HG02642 (cell line): ENCODE results near the gene LYAR.
"Not testable (repeated sequence)": the region's sequence is repeated elsewhere in the genome, so short reads cannot be mapped to it uniquely, and the experiment has no call there.

Experiments
- ATAC-seq: cut with Tn5 transposase; IDR thresholded peaks from one replicate; pipeline ENCODE4 v1.9.1; 2021; ENCODE audit warnings: mild to moderate bottlenecking; ENCODE audit not compliant: unreplicated experiment, poor library complexity

The LYAR gene

GRCh38 chr4:4269331-4269731 lies 20.6 kb downstream of the LYAR start:
- no peak for ATAC-seq

GRCh38 chr4:4268776-4269175 lies 21.2 kb downstream of the LYAR start:
- no peak for ATAC-seq

- no peak for ATAC-seq
These were observed 22.0 kb downstream of the LYAR start for GRCh38 chr4:4267981-4268380.

- no peak for ATAC-seq
These were observed 29.7 kb downstream of the LYAR start for GRCh38 chr4:4260185-4260751.

- no peak for ATAC-seq
These were observed 30.4 kb downstream of the LYAR start for GRCh38 chr4:4259484-4260100.

- ATAC-seq = not testable (repeated sequence)
These were observed 32.2 kb downstream of the LYAR start for GRCh38 chr4:4257705-4258104.

GRCh38 chr4:4256799-4257198 lies 33.2 kb downstream of the LYAR start:
- no peak for ATAC-seq

- ATAC-seq = no peak
These were observed 35.3 kb downstream of the LYAR start for GRCh38 chr4:4254666-4255065.

- no peak for ATAC-seq
These were observed 35.8 kb downstream of the LYAR start for GRCh38 chr4:4254199-4254598.

GRCh38 chr4:4249866-4250265 lies 40.1 kb downstream of the LYAR start:
- no peak for ATAC-seq

- not testable (repeated sequence) for ATAC-seq
These were observed 40.6 kb downstream of the LYAR start for GRCh38 chr4:4249342-4249741.

GRCh38 chr4:4248885-4249203 lies 41.1 kb downstream of the LYAR start:
- ATAC-seq = no peak

GRCh38 chr4:4248029-4248884 lies 41.7 kb downstream of the LYAR start, which contains the start of gene TMEM128:
TSS of gene TMEM128 (minus strand) at chr4:4248223. CDS start at chr4:4248202, 21 bp downstream.
- peak; percentile 95 for ATAC-seq

- peak; percentile 12 for ATAC-seq
These were observed 42.3 kb downstream of the LYAR start for GRCh38 chr4:4247696-4248028.

GRCh38 chr4:4245172-4245571 lies 44.8 kb downstream of the LYAR start:
- no peak for ATAC-seq

GRCh38 chr4:4239551-4239950 lies 50.4 kb downstream of the LYAR start:
- not testable (repeated sequence) for ATAC-seq

- ATAC-seq = no peak
These were observed 56.3 kb downstream of the LYAR start for GRCh38 chr4:4233610-4234009.

- ATAC-seq = no peak
These were observed 61.6 kb downstream of the LYAR start for GRCh38 chr4:4228356-4228668.

- ATAC-seq = no peak
These were observed 62.2 kb downstream of the LYAR start for GRCh38 chr4:4227510-4228355.

GRCh38 chr4:4226606-4227438 lies 63.1 kb downstream of the LYAR start, which contains the start of gene OTOP1:
TSS of gene OTOP1 (minus strand) at chr4:4226929. CDS start at chr4:4226864, 65 bp downstream.
- ATAC-seq = no peak
